ENCODE results near the gene PAXIP1.
"Not testable (repeated sequence)": the region's sequence is repeated elsewhere in the genome, so short reads cannot be mapped to it uniquely, and the experiment has no call there.

PAXIP1 gene

DNA sequence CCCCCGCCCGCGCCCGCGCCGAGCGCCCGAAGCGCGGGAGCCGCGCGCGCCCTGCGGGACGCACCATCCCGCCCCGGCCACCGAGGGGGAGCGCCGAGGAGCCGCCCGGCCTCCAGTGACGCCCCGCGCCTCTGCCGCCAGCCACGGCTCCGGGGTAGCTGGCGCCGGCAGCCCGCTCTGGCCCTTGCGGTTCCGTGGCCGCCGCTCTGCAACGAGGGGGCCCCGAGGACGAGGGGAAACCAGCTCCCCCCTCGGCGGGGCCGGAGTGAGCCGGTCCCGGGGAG is at the start of gene PAXIP1:
Gene PAXIP1 (minus strand): TSS at position 33 of the 284 bp plus-strand sequence. CDS start 195 bp downstream, outside the sequence.
- peak; percentile 72 for DNase-seq

- no peak for DNase-seq
Measured at GRCh38 chr7:155051355-155051754, 48.4 kb upstream of the PAXIP1 start.

GRCh38 chr7:155048006-155048405 is 45.1 kb upstream of the PAXIP1 start:
- DNase-seq, result no peak

DNA sequence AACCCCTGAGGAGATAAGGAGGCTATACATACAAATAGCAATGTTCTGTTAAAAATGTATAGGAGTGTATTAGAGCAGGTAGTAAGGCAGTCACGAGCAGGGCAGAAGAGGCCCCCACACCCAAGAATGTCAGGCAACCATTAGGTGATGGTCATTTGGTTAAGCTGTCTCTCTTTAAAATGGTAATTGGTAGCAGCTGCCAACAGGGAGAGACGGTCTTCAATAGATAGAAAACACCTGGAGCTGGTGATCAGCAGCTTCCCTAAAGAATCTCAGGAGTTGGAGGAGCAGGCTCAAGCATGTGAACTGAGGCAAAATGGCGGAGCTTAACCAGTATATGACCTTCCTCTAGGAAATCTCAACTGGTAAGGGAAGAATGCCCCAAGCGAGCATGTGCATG is 40.8 kb upstream of the PAXIP1 start:
- DNase-seq, result no peak

GRCh38 chr7:155038335-155038734 is 35.4 kb upstream of the PAXIP1 start:
- DNase-seq, result no peak

- not testable (repeated sequence) for DNase-seq
Measured at GRCh38 chr7:155034495-155034894, 31.6 kb upstream of the PAXIP1 start.

DNA sequence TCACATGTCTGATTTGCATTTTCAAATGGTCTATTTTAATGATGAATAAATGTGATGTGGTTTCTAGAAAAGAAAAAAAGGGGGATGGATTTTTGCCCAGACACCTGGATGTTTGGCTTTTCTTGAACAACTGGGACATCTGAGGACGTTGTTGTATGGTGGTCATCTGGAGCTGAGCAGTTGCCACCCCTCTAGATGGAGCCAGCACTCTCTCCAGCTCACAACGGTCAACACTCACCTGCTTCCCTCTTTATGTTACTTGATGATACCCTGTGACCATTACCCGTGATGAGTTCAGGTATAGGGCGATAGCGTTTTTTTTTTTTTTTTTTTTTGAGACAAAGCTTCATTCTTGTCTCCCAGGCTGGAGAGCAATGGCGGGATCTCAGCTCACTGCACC is 30.1 kb upstream of the PAXIP1 start:
- DNase-seq, result no peak

DNA sequence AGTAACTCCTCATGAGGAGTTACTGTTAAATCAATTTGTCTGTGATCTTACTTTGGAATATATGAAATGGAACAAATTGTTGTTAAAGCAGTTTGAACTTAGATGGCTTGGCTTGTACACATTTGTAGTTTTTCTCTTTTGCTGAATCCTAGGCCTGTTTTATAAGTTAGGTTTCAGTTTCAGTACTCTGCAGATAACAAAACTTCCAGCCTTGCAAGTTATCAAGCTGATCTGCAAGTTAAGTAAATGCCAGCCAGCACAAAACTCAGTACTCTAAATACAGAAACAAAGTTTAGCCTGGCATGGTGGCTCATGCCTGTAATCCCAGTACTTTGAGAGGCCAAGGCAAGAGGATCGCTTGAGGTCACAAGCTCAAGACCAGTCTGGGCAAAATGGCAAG is 25.0 kb upstream of the PAXIP1 start:
- no peak for DNase-seq

GRCh38 chr7:155021699-155022145 is 18.8 kb upstream of the PAXIP1 start:
- DNase-seq, result no peak

- no peak for DNase-seq
Measured at GRCh38 chr7:155020996-155021395, 18.1 kb upstream of the PAXIP1 start.

DNA sequence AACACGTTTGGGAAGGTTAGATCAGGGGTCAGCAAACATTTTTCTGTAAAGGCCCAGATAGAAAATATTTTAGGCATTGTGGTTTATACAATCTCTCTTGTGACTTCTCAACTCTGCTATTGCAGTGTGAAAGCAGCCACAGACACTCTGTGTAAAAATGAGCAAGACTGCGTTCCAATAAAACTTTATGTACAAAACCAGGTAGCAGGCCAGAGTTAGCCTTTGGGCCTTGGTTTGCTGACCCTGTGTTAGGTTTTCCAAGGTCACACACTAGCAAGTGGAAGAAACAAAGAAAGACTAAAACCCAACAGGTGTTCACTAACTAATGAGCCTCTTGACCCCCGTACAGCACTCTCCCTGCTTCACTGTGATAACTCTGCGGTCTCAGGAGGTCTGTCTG is 14.9 kb upstream of the PAXIP1 start:
- no peak for DNase-seq

GRCh38 chr7:155011086-155011485 is 8.2 kb upstream of the PAXIP1 start:
- no peak for DNase-seq

DNA sequence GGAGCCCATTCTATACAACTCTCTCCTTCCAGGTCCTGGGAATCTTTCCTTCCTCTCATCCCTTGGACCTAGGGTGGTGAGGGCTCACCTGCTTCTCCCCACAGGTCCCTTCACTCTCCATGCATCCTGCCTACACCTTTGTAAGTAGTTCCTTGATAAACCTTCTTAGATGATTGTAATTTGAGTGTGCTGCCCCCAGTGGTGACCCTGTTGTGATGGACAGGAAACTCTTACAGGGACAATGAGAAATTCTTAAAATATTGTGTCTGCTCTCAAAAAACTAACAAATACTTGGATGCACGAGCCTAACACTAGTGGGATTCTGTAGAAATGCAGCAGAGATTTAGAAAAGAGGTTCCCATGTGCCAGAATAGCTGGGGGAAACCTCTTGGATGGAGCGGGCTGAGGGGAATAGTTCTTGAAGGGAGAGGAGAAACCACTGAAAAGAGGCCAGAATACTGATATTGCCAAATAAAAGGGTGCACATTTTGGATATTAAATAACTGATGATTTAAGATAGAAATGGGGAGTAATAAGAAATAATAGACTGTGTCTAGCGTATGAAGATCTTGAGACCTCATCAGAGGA is 6.7 kb upstream of the PAXIP1 start:
- peak; percentile 42 for DNase-seq

GRCh38 chr7:155007947-155008346 is 5.0 kb upstream of the PAXIP1 start:
- peak; percentile 42 for DNase-seq

DNA sequence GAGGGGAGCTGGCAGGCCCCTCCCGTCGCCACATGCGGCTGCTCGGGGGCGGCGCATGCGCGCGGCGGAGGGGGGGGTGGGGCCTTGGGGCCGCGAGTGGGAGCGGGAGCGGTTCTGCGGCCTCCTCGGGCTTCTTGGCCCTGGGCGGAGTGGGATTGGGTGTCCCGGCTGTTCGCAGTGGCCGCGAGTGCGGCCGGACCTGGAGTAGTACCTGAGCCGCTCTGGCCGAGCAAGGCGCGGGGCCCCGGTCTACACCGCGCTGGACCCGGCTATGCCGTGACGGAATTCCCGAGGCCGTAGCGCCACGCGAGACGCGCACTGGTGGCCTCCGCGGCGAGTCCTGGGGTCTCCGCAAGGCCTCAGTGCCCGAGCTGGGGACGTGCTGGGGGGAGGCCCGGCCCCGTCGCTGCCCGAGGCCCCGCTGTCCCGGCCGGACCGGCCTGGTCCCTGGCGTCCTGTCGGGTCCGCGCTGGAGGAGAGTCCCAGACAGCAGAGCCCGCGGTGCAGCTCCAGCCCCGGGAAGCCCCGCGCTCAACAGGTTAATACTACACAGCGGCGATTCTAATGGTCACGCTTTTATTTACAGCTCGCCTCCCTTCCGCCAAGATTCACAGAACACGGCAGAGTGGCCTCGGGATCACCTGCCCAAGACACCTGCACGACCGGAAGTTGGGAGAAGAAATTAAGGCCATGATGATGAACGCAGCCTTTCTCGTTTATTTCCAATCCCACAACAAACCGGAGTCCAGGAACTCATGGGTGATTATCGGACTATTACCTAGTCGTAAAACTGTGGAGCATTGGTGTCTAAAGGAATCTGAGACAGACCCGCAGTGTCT is 671 bp upstream of the PAXIP1 start:
- peak; percentile 90 for DNase-seq

DNA sequence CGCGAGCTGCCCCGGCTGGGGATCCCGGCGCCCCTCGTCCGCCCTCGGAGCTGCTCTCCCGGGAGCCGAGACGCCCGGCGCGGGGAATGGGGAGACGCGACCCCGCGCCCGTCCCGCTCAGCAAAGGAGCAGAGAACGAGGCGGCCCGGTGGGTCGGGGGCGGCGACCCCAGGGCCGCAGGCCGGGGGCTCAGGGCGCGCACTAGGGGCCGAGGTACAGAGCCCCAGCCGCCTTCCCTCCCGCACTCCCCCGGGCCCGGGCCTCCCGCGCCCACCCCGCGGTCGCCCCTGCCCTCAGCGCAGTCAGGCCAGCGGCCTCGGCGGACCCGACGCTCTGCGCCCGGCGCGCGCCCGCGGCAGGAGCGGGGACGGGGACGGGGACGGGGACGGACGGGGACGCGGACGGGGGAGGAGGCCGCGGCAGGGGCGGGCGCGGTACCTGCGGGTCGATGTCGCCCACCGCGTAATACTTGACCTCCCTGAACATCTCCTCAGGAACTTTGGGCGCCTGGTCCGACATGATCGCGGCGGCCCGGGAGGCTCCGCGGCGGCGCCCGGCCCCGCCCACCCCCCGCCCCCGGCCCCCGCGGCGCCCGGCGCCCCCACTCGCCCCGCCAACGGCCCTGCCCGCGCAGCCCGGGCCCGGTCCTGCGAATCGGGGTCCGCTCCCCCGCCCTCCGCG is 373 bp downstream of the PAXIP1 start:
- no peak for DNase-seq

GRCh38 chr7:155001756-155002410 is 1.0 kb downstream of the PAXIP1 start:
- no peak for DNase-seq

DNA sequence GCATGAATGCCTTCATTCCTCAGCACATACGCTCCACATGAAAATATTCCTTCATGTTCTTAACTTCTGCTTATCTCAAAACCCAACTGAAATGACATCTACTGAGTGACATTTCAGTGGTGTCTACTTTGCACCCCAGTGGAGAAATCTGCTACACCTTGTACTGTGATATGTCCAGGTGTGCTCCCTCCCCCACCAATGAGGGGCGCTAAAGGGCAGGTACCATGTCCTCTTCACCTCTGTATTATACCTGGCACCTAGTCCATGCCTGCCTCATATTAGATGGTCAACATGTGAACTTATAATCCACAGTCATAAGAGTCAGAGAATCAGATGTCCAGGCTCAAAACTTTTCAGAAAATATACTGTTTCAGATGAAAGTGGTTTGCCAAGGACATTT is 2.1 kb downstream of the PAXIP1 start:
- DNase-seq, result peak; percentile 32

DNA sequence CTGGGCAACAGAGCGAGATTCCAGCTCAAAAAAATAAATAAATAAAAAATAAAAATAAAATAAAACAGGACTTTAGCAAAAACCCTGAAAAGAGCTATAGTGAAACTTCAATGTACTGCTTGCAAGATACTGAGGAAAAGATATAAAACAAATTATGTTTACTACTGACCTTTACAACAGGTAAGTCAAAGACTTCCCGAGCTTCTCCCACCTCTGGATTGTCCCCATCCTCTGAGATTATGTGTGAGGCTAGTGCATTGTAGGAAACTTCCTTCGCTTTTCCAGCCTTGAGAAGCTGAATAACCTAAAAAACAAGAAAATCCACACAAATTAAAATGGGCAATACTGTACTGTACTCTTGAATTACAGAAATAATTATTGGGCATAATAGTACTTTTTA is 4.4 kb downstream of the PAXIP1 start:
- DNase-seq, result no peak

DNA sequence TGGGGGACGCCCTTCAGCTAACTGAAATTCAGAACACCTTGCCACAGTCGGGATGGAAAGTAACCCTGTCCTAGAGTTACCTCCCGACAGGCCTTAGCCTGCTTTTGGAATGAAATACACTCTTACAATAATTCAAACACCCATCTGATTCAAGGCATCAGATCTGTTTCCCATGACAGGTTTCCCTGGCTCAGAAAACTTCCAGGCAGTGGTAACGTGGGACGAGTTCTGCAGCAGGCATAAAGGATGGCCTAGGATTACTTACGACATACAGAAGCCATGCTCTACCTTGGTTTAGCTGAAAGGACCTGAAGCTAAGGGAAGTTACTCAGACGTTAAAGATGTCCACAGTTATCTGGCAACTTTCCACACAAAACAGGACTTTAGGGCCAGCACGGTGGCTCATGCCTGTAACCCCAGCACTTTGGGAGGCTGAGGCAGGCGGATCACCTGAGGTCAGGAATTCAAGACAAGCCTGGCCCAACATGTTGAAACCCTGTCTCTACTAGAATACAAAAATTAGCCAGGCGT is 5.0 kb downstream of the PAXIP1 start:
- DNase-seq, result no peak

DNA sequence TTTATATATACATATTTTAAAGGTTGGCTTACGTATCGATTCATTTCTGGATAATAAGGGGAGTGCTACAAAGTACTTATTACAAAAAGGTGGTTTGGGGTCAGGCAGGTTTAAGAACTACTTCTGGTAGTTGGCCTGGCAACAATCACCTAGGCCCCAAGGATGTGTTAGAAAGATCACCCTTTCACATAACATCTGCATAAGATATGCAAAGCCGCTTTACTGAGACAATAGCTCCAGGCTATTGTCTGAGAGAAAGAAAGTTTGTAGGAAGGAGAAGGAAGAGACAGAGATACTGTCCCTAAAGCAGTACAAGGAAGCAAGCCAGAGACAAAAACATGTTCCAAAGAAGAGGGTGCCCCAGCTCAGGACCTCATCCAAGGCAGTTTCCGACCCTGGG is 6.2 kb downstream of the PAXIP1 start:
- DNase-seq, result no peak

DNA sequence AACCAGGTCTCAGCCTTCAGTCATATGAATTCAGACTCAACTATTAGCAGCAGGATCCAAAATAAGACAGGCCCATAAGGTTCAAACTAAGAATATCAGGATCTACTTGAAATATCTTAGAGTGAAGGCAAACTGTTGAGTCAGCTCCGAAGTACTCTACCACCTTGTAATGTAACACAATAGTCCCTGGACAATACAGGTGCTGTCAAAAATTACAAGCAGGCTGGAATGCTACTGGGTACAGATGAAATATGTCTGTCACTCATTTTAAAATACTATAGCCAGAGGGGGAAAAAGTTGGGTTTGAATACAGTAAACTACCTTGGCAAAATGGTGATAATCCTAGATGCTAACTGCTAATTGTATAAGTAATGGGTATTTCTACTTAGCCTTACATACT is 6.8 kb downstream of the PAXIP1 start:
- no peak for DNase-seq

DNA sequence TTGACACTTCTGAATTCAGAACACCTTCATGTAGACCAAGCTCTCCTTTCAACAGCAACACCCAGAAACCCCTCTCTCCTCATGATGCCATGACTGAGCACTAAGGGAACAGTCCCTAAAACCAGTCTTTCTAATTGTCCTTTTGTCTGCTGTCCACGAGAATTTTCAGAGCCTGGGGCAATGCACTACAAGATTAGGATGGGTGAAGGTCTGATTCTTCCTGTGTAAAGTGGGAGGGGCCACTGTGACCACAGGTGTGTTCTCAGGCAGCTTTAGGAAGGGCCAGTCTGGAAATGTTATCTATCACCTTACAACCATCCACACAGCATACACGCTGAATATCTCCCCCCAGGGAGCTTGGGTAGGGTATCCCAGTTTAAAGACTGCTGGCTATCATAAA is 7.9 kb downstream of the PAXIP1 start:
- DNase-seq, result no peak

All from CD4-positive, alpha-beta T cell treated with Interleukin-6 for 4 hours (primary cell).